Measurements from ENCODE around the gene SNX24.

The SNX24 gene

GRCh38 chr5:122810405-122810804 lies 35.0 kb upstream of the SNX24 start (continued):
- no peak for TF ChIP-seq TSHZ2 (CRISPR knock-in tag; IDR thresholded peaks at IDR 0.05)
- TF ChIP-seq CSDC2 (CRISPR knock-in tag; IDR thresholded peaks at IDR 0.05), result no peak
- TF ChIP-seq ZNF565 (CRISPR knock-in tag; conservative IDR thresholded peaks at IDR 0.05; ENCODE audit: low read depth), result no peak

- no peak for ATAC-seq
These were observed 30.1 kb upstream of the SNX24 start for GRCh38 chr5:122815218-122815767.

GRCh38 chr5:122816756-122817155 lies 28.7 kb upstream of the SNX24 start:
- no peak for ATAC-seq
- TF ChIP-seq ZFP30 (CRISPR knock-in tag; IDR thresholded peaks at IDR 0.05) (no peak), ZNF8 (CRISPR knock-in tag; IDR thresholded peaks at IDR 0.05) (no peak), GLIS3 (CRISPR knock-in tag; IDR thresholded peaks at IDR 0.05) (no peak), TCF4 (CRISPR knock-in tag; IDR thresholded peaks at IDR 0.05; ENCODE audit: borderline replicate concordance) (no peak), ARNTL (CRISPR knock-in tag; IDR thresholded peaks at IDR 0.05; ENCODE audit: borderline replicate concordance, low read depth) (no peak), SNAI2 (CRISPR knock-in tag; IDR thresholded peaks at IDR 0.05) (no peak), ZFP3 (CRISPR knock-in tag; IDR thresholded peaks at IDR 0.05) (no peak), TOX (CRISPR knock-in tag; IDR thresholded peaks at IDR 0.05; ENCODE audit: borderline replicate concordance) (no peak)

More at GRCh38 chr5:122815218-122815767, 30.1 kb upstream of the SNX24 start:
- no peak for TF ChIP-seq CREB5 (CRISPR knock-in tag; IDR thresholded peaks at IDR 0.05; ENCODE audit: low read depth)
- no peak for TF ChIP-seq ARNTL (CRISPR knock-in tag; IDR thresholded peaks at IDR 0.05; ENCODE audit: borderline replicate concordance, low read depth)
- no peak for TF ChIP-seq GLIS3 (CRISPR knock-in tag; IDR thresholded peaks at IDR 0.05)
- no peak for TF ChIP-seq PATZ1 (CRISPR knock-in tag; IDR thresholded peaks at IDR 0.05; ENCODE audit: borderline replicate concordance)
- TF ChIP-seq ZFP3 (CRISPR knock-in tag; IDR thresholded peaks at IDR 0.05), result no peak
- no peak for TF ChIP-seq TOX (CRISPR knock-in tag; IDR thresholded peaks at IDR 0.05; ENCODE audit: borderline replicate concordance)
- TF ChIP-seq CSDC2 (CRISPR knock-in tag; IDR thresholded peaks at IDR 0.05), result no peak
- TF ChIP-seq SNAI2 (CRISPR knock-in tag; IDR thresholded peaks at IDR 0.05), result no peak
- TF ChIP-seq ZNF8 (CRISPR knock-in tag; IDR thresholded peaks at IDR 0.05), result no peak
- TF ChIP-seq ESRRG (CRISPR knock-in tag; IDR thresholded peaks at IDR 0.05), result no peak
- TF ChIP-seq BACH2 (CRISPR knock-in tag; IDR thresholded peaks at IDR 0.05; ENCODE audit: borderline replicate concordance), result no peak
- no peak for TF ChIP-seq TSHZ2 (CRISPR knock-in tag; IDR thresholded peaks at IDR 0.05)

GRCh38 chr5:122831984-122832383 lies 13.4 kb upstream of the SNX24 start:
- ATAC-seq, result no peak
- TF ChIP-seq RARB (CRISPR knock-in tag; IDR thresholded peaks at IDR 0.05) (no peak), GLIS3 (CRISPR knock-in tag; IDR thresholded peaks at IDR 0.05) (no peak), ARNTL (CRISPR knock-in tag; IDR thresholded peaks at IDR 0.05; ENCODE audit: borderline replicate concordance, low read depth) (no peak), CREB5 (CRISPR knock-in tag; IDR thresholded peaks at IDR 0.05; ENCODE audit: low read depth) (no peak), ESRRG (CRISPR knock-in tag; IDR thresholded peaks at IDR 0.05) (no peak), ZFP3 (CRISPR knock-in tag; IDR thresholded peaks at IDR 0.05) (no peak), SNAI2 (CRISPR knock-in tag; IDR thresholded peaks at IDR 0.05) (no peak), TSHZ2 (CRISPR knock-in tag; IDR thresholded peaks at IDR 0.05) (no peak), POU6F1 (CRISPR knock-in tag; IDR thresholded peaks at IDR 0.05; ENCODE audit: borderline replicate concordance, low read depth) (no peak)
